ENCODE results near the gene SPDYE3.
"Not testable (repeated sequence)": the region's sequence is repeated elsewhere in the genome, so short reads cannot be mapped to it uniquely, and the experiment has no call there.

GRCh38 chr7:100363797-100364196 is 56.3 kb downstream of the SPDYE3 start:
- TF ChIP-seq CTCF (IDR thresholded peaks at IDR 0.05); EP300 (IDR thresholded peaks at IDR 0.05); POLR2A (IDR thresholded peaks at IDR 0.05; ENCODE audit: low read depth); POLR2AphosphoS5 (IDR thresholded peaks at IDR 0.05): not testable (repeated sequence)

Measured in esophagus muscularis mucosa (tissue), 4 donors.